Kidney tubule cell (primary cell): Measurements from ENCODE around the gene REX1BD.

ENCODE experiments used
- DNase-seq: peaks from one replicate; pipeline ENCODE4 v3.0.0-alpha.2; 2018; ENCODE audit warnings: low spot score

Gene REX1BD

GRCh38 chr19:18616023-18616422 is 27.4 kb downstream of the REX1BD start:
- no peak for DNase-seq

DNA sequence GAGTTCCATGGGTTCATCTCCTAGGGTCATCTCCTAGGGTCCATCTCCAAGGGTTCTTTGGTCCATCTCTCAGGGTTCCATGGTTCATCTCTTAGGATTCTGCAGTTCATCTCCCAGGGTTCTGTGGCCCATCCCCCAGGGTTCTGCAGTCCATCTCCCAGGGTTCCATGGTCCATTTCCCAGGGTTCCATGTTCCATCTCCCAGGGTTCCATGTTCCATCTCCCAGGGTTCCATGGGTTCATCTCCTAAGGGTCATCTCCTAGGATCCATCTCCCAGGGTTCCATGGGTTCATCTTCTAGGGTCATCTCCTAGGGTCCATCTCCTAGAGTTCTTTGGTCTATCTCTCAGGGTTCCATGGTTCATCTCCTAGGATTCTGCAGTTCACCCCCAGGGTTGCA is 29.0 kb downstream of the REX1BD start:
- DNase-seq = no peak

- no peak for DNase-seq
These were observed 29.6 kb downstream of the REX1BD start for GRCh38 chr19:18618236-18618635.

GRCh38 chr19:18620311-18620710 is 31.7 kb downstream of the REX1BD start:
- no peak for DNase-seq

DNA sequence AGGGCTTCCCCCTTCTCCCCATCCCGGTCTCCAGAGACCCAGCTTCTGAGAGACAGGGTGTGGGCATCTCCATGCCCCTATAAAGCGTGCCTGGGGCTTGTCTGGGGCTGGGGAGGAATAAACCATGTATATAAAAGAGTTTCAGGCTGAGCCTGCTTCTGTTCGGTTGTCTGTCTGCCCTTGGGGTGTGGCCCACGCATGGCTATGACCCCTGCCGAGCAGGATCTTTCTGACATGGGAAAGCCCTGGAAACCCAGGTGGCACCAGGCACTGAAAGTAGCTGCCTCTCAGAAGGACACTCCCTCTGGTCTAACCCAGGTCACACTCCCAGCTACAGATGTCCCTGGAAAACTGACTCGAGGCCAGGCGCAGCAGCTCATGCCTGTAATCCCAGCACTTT is 32.3 kb downstream of the REX1BD start:
- DNase-seq = no peak

DNA sequence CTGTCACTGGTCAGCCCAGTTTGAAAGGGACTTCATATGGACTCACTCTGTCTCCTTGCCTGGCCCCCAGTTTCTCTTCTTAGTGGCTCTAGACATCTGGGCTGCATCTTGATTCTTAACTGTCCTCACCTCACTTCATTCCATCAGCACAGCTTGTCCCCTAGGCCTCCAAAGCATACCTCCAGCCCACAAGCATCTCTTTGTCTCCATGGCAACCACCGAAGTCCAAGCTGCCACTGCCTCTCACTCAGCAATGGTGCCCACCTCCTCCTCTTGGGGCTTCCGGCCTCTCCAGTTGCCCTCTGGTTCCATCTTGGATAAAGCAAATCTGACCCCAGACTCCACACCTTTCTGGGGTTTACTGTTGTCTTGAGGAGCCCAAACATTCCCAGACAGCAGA is 38.3 kb downstream of the REX1BD start:
- DNase-seq = no peak

DNA sequence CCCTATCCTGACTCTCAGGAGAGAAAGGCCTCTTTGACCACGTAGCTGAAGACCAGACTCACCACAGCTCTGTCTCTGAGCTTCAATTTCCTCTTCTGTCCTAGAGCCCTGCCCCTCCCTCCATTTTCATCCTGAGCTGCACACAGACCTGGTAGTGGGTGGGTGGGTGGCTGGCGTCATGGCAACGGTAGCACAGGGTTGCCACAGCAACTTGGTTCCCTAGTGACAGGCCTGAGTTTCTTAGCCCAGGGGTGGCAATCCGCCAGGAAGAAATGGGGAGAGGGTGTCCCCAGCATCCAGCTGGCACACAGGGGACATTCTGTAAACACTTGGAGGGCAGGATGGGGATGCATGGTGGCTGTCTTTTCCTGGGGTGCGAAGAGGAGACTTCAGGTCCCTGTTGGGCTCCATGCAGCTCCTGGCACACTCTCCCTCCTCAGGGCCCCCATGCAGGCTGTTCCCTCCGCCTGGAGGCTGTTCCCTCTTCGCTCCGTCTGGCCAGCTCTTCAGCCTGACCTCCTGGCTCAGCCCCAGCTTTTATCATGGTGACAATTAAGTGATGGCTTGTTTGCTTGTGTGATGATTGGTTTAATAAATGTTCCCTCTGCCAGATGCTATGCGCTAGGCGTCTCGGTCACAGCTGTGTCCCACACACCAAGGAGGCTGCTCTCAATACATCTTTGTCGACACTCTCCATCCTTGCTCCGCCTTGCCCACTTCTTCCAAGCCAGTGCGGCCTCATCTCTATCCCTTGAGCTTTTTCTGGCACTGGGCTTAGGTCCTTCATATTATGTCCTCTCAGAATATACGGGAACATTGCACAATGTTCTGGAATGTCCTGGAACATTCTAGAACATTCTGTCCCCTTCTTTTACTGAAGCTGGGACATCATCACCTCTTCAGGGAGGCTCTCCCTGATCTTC is 40.8 kb downstream of the REX1BD start:
- no peak for DNase-seq

DNA sequence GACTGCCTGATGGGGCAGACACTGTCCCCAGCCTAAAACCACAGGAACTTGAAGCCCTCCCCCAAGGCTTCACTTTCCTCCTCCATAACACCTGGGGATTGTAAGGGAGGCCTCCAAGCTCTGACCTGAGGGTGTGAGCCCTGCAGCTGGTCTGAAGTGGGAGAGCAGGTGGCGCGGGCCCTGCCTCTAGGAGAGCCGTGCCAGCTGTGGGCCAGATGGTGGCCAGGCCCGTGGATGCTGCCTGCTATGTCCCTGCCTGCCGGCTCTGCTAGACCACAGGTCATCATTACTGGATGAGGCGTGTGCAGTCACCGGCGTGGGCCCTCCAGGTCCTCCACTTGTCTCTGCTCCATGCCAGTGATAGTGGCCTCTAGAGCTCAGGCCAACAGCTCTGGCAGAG is 44.7 kb downstream of the REX1BD start:
- DNase-seq = no peak

DNA sequence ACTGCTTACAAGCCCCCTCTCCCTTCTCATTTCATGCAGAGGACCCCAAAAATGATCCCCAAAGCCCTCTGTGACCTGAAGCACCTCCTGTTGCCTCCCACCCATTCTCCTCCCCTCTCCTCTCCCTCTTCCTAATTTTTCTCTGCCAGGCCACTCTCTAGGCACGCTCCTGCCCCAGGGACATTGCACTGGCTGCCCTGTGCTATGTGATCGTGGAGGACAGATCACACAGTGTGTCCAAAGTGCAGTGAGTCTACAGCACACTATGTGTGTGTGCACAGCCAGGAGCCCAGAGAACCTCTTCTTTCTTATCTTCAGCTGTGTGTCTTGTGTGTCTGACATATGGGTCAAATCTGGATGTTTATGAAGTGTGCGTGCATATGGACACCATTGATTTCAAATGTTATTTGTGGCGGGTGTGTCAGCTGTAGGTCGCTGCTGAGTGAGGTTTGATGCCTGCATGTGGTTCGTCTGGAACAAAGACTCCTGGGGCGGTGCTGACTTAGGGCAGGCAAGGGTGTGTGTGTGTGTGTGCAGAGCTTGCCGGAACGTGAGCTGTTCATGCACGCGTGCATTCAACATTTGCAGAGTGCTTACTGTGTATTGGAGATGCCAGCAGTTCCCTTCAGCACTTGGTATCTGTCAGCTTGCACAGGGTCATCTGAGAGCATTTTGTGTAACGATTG is 46.2 kb downstream of the REX1BD start:
- DNase-seq = no peak

- DNase-seq = no peak
These were observed 47.2 kb downstream of the REX1BD start for GRCh38 chr19:18635831-18636182.

- DNase-seq = peak; percentile 96
These were observed 47.8 kb downstream of the REX1BD start for GRCh38 chr19:18636183-18636968.

DNA sequence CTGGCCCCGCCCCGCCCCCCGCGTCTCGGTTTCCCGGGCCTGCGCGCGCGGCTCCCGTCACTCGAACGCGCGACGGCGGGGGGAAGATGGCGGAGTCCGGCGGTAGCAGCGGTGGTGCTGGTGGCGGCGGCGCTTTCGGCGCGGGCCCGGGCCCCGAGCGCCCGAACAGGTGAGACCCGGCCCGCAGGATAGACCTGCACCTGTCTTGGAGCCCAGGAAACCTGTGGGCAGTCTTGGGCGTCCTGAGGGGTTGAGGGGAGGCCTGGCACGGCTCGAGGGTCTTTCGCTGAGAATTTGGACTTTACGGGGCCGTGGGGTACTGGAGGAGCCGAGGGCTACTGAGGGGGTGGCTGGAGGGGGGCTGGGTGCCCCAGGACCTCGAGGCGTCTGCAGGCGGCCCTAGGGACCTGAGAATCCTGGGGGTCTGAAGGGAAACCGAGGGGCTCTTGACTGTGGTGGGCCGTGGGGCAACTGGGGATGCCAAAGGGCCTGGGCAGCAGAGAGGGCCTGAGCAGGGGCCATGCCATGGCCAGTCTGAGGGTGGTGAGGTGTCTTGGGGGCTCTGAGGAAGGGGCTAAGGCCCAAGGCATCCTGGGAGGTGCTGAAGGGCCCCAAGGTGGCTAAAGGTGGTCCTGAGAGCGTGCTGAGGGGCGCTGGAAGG is 48.5 kb downstream of the REX1BD start, which contains the start of gene KLHL26:
TSS of gene KLHL26 (plus strand) at position 60 of the 661 bp plus-strand sequence. CDS start at position 87, 27 bp downstream.
- DNase-seq = no peak

DNA sequence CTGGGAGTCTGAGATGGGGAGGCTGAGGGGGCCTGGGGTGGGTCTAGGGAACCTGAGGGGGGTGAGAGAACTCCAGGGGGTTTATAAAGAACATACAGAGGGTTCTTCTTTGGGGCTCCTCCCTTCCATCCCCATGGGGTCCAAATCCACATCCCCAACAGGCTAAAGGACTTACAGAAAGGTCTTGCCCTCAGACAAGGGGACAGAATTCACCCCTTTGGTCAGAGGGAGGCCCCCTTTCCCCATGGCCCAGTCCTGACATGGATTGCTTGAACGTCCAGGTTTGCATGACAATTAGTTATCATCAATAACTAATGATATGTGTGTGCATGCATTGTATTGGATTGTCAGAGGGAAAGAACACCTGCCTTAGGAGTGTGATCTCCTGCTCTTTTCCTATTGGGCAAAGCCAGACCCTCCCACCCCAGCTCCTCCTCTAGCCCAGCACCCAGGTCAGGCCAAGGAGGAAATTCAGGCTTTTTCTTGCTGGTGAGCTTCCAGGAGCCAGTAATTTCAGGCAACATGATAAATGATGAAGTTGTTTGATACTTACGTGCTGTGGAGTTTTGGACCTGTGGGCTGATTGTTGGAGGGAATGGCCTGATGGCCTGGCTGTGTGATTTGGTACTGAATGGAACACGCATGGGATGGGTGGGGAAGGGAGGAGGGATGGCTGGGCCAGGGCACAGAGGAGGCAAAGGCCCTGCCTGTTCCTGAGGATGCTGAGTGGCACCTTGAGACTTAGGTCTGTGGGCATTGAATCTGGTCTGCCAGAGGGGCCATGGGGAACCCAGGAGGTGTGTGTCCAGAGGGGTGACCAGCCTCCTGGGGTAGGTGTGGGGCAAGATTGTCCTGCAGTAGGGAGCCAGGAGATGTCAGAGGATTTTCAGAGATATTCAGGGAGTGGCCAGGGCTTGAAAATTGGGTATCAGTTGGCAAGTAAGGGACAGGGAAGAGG is 49.4 kb downstream of the REX1BD start:
- peak; percentile 61 for DNase-seq

DNA sequence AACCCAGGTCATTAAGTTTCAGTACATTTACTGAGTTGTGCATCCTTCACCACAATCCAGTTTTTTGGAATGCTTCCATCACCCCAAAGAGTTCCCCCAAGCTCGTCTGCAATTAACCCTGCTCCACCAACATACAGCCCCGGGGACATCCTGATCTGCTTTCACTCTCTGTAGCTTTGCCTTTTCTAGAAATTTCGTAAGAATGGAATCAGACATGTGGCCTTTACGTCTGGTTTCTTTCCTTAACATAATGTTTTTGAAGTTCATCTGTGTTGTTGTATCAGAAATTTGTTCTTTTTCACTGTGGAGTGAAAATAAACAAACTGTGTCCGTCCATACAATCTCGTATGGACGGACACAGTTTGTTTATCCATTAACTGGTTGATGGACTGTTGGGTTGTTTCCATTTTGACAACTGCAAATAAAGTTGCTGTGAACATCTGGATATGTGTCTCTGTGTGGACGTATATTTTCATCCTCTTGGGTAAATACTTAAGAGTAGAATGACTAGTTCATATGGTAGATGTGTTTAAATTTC is 51.2 kb downstream of the REX1BD start:
- no peak for DNase-seq
